ENCODE results near the gene TRABD2A.

- TF ChIP-seq SRSF1 (optimal IDR thresholded peaks at IDR 0.05; ENCODE audit: low read depth, low read length) (no peak), REST (IDR thresholded peaks at IDR 0.05; ENCODE audit: borderline replicate concordance in 1 of 2, low read depth in 1 of 2, low read length in 2 of 2) (no peak), ZNF24 (IDR thresholded peaks at IDR 0.05) (no peak), ZNF740 (CRISPR knock-in tag; IDR thresholded peaks at IDR 0.05) (no peak), ZNF253 (CRISPR knock-in tag; IDR thresholded peaks at IDR 0.05; ENCODE audit: borderline replicate concordance) (no peak), ZNF136 (CRISPR knock-in tag; IDR thresholded peaks at IDR 0.05; ENCODE audit: low read depth) (no peak), FOSL1 (CRISPR knock-in tag; IDR thresholded peaks at IDR 0.05; ENCODE audit: borderline replicate concordance) (no peak), E2F1 (CRISPR knock-in tag; IDR thresholded peaks at IDR 0.05) (no peak), THAP8 (CRISPR knock-in tag; IDR thresholded peaks at IDR 0.05; ENCODE audit: borderline replicate concordance) (no peak), ETS1 (CRISPR knock-in tag; IDR thresholded peaks at IDR 0.05) (no peak), CTCF (CRISPR knock-in tag; IDR thresholded peaks at IDR 0.05) (no peak)
These were observed 13.3 kb upstream of the TRABD2A start for GRCh38 chr2:84894131-84894586.
